Stimulated activated CD8-positive, alpha-beta memory T cell treated with anti-CD3 and anti-CD28 coated beads, Interleukin-7, amount 100 ng/mL, for 24 hours (primary cell): ENCODE results near the gene PLSCR2.
"Not testable (repeated sequence)": the region's sequence is repeated elsewhere in the genome, so short reads cannot be mapped to it uniquely, and the experiment has no call there.

ENCODE experiments used
- DNase-seq: peaks from one replicate; pipeline ENCODE4 v3.0.0-alpha.2; 2020; ENCODE audit warnings: low read depth

The PLSCR2 gene

DNA sequence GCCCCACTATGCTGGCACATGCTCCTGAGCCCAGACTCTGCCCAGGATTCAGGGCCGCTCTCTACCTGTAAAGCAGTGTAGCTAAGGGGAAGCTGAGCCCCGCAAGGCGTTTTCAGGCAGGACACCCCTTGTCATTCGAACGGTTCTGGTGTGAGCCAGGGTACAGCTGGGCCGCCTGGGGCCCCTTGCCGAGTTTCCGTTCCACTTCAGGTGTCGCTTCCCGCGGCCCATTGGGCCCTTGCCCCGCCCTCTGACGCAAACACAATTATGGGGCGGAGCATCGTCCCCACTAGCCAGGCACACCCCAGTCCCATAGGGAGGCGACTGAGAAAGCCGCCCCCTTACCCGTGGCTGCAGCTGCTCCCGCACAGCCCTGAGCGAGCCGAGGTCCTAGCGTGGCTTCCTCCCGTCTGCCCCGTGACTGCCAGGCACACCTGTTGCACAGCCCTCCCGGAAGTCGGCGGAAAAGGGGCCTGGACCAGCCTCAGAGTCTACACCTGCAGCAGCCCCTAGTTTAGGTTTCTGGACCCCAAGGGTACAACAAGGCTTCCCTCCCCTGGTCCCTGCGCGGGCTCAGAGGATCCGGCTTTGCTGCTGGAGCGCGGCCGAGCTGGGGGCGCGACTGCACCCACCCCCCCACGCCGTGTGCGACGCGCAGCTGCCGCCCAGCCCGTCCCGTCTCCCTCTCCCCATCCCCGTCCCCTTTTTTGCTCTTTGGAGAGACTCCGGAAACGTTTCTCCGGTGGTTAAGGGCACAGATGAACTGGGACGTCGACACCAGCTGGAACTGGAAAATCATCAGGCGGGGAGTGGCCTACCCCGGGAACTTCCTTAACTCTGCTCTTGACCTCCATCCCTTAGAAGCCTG lies at the start of gene PLSCR2:
TSS of gene PLSCR2 (minus strand) at position 412 of the 868 bp plus-strand sequence. CDS start 9,657 bp downstream, outside the sequence.
- peak; percentile 18 for DNase-seq

DNA sequence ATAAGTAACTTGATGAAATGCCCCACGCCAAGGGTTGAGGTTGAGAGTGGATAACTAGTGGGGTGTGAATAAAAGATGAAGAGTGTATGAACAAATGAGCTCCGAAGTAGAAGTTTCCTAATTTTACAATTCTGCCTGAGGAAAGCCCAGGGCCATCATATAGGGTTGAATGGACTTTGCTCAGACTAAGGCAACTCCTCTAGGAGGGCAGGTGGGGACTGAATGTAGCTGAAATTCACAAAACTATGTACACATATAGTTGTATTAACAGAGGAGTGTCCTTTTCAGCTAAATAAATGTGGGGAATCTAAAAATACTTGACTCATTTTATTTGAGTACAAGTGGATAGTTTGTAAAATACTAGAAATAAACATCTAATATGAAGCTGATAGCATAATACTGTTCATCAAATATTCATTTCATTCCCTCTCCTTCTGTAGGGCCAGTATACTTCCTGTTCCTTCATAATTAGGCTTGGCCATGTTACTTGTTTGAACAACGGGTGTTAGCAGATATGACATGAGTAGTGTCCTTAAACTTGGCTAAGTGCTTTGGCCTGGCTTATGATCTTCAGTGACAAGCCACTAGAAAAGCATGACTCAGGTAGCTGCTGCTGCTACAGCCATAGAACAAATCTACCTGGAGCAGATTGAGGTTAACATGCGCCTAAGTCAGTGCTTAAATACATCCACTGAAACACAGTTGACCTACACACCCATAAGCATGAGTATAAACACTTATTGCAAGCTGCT lies 48.5 kb upstream of the PLSCR2 start:
- DNase-seq = no peak

GRCh38 chr3:146513386-146514051 lies 44.2 kb upstream of the PLSCR2 start:
- no peak for DNase-seq

DNA sequence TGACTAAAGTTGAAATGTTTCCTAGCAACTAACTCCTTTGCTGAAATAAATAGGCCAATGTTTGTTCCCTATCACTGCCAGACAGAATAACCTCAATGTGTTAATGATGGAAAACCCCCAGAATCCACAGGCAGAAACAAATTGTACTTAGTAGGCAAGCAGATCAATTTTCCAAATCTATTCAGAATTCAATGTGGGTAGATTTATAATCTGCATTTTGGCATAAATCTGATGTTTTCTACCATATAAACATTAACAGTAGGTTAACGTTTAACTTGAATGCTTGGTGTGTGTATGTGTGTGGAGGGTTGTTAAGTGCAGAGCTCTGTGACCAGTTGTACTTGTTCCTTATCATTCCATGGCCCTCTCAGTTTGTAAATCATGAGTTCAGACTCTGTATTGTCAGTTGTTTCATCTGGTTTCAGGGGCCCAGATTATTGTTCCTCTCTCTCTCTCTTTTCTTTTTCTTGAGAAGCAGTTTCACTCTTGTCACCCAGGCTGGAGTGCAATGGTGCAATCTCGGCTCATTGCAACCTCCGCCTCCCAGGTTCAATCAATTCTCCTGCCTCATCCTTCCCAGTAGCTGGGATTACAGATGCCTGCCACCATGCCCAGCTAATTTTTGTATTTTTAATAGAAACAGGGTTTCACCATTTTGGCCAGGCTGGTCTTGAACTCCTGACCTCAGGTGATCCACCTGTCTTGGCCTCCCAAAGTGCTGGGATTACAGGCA lies 42.2 kb upstream of the PLSCR2 start:
- DNase-seq = no peak

- DNase-seq = no peak
These were observed 38.2 kb upstream of the PLSCR2 start for GRCh38 chr3:146507331-146508120.

GRCh38 chr3:146505516-146505915 lies 36.2 kb upstream of the PLSCR2 start:
- no peak for DNase-seq

DNA sequence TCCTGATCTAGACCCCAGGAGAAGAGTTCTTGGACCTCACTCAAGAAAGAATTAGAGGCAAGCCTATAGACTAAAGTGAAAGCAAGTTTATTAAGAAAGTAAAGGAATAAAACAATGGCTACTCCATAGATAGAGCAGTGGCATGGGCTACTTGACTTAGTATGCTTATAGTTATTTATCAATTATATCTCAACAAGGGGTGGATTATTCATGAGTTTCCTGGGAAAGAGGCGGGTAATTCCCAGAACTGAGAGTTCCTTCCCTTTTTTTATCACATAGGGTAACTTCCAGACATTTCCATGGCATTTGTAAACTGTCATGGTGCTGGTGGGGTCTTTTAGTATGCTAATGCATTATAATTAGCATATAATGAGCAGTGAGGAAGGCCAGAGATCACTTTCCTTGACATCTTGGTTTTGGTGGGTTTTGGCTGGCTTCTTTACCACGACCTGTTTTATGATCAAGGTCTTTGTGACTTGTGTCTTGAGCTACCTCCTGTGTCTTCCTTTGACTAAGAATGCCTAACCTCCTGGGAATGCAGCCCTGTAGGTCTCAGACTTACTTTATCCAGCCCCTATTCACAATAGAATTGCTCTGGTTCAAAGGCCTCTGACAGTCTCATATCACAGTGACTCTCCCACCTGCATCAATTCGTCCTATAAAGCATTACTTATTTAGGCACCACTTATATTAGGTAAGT lies 35.3 kb upstream of the PLSCR2 start:
- no peak for DNase-seq

GRCh38 chr3:146503461-146504202 lies 34.3 kb upstream of the PLSCR2 start:
- DNase-seq = no peak

DNA sequence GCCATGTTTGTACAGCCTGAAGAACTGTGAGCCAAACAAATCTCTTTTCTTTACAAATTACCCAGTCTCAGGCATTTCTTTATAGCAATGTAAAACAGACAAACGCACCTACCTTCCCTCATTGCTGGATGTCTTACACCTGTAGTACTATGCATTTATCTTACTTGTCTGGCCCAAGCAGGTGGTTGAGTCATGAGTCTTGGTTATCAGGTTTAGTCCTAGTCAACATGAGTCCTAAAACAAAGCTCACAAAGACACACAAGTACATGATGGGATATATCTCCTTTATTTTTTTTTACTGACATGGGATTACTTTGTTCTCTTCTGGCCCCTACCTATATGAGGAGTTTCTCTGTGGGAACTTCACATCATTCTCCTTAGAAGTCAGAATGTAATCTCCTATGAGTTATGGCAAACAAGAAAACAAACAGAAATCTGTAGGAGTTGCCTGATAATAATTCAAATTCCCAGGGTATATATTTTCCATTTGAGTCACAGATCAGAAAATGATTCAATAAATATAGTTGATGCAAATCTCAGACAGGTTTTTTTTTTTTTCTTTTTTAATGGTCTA lies 33.6 kb upstream of the PLSCR2 start:
- DNase-seq = no peak

DNA sequence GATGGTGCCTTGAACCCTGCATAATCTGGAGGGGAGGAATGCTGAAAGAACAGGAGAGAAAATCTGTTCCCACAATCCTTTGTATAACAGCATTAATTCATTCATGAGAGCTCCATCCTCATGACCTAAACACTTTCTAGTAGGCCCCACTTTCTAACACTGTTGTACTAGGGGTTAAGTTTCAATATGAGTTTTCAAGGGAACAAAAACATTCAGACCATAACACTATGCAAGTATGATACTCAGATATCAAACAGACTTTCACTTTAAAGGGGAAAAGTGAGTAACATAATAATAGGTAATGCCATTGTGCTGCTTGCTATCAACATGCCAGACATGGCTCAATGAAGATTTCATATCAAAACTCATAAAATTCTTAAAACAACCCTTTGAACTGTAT lies 32.4 kb upstream of the PLSCR2 start:
- no peak for DNase-seq

DNA sequence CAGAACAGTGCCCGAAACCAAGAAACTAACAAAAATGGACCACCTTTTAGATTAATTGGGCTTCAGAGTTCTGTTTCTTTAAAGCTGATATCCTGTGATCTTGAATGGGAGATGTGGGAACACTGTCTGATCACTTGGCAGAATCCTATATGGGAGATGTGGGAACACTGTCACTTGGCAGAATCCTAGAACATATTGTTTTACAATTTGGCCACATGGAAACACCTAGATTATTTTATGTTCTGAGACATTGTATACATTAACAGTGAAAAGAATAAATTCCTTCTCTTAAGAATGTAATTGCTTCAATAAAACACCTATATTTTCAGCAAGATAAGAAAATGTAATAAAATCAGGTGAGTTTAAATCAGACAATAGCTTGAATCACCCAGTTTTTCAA lies 30.3 kb upstream of the PLSCR2 start:
- no peak for DNase-seq

GRCh38 chr3:146498002-146498736 lies 28.8 kb upstream of the PLSCR2 start:
- no peak for DNase-seq

DNA sequence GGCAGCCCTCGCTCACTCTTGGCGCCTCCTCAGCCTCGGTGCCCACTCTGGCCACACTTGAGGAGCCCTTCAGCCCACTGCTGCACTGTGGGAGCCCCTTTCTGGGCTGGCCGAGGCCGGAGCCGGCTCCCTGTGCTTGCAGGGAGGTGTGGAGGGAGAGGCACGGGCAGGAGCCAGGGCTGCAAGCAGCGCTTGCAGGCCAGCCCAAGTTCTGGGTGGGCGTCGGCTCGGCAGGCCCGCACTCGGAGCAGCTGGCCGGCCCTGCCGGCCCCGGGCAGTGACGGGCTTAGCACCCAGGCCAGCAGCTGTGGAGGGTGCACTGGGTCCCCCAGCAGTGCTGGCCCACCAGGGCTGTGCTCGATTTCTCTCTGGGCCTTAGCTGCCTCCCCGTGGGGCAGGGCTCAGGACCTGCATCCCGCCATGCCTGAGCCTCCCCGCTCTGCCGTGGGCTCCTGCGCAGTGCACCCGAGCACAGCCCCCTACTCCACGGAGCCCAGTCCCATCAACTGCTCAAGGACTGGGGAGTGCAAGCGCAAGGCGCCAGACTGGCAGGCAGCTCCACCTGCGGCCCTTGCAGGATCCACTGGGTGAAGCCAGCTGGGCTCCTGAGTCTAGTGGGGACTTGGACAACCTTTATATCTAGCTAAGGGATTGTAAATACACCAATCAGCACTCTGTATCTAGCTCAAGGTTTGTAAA lies 27.9 kb upstream of the PLSCR2 start:
- not testable (repeated sequence) for DNase-seq

- DNase-seq = no peak
These were observed 27.4 kb upstream of the PLSCR2 start for GRCh38 chr3:146496726-146497125.

- DNase-seq = no peak
These were observed 26.9 kb upstream of the PLSCR2 start for GRCh38 chr3:146496251-146496650.

GRCh38 chr3:146493761-146494160 lies 24.4 kb upstream of the PLSCR2 start:
- no peak for DNase-seq

DNA sequence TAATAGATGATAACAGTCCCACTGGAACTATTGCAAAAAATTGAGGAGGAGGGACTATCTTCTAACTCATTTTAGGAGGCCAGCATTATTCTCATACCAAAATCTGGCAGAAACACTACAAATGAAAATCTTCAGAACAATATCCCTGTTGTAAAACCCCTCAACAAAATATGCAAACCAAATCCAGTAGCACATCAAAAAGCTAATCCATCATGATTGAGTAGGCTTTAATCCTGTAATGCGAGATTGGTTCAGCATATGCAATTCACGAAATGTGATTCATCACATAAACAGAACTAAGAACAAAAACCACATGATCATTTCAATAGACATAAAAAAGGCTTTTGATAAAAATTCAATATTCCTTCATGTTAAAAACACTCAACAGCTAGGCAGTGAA lies 23.9 kb upstream of the PLSCR2 start:
- DNase-seq = no peak

GRCh38 chr3:146491303-146491702 lies 21.9 kb upstream of the PLSCR2 start:
- no peak for DNase-seq
